GM20000 (cell line): ENCODE measurements around the gene CCNDBP1.
"Not testable (repeated sequence)": the region's sequence is repeated elsewhere in the genome, so short reads cannot be mapped to it uniquely, and the experiment has no call there.

Source experiments
- DNase-seq: peaks from one replicate; pipeline ENCODE4 v3.0.0; 2012; ENCODE audit warnings: low spot score
- TF ChIP-seq, protein P1 (sequence below): IDR thresholded peaks from 2 replicates; pipeline ENCODE4 v1.5.1; 2012; ENCODE audit warnings: mild to moderate bottlenecking, control low read depth; ENCODE audit errors: extremely low read depth, missing control alignments

Gene CCNDBP1

DNA sequence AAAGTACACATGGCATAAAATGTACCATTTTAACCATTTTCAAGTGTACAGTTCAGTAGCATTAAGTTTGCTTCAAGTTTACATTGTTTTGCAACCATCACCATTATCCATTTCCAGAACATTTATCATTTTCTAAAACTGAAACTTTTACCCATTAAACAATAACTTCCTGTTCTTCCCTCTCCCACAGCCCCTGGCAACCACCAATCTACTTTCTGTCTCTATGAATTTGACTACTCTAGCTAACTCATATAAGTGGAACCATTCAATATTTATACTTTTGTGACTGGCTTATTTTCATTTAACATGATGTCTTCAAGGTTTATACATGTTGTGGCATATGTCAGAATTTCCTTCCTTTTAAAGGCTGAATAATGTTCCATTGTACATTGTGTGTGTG lies 31.9 kb upstream of the CCNDBP1 start:
- no peak for DNase-seq
- TF ChIP-seq, protein P1, sequence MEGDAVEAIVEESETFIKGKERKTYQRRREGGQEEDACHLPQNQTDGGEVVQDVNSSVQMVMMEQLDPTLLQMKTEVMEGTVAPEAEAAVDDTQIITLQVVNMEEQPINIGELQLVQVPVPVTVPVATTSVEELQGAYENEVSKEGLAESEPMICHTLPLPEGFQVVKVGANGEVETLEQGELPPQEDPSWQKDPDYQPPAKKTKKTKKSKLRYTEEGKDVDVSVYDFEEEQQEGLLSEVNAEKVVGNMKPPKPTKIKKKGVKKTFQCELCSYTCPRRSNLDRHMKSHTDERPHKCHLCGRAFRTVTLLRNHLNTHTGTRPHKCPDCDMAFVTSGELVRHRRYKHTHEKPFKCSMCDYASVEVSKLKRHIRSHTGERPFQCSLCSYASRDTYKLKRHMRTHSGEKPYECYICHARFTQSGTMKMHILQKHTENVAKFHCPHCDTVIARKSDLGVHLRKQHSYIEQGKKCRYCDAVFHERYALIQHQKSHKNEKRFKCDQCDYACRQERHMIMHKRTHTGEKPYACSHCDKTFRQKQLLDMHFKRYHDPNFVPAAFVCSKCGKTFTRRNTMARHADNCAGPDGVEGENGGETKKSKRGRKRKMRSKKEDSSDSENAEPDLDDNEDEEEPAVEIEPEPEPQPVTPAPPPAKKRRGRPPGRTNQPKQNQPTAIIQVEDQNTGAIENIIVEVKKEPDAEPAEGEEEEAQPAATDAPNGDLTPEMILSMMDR: no peak

- TF ChIP-seq, protein P1: no peak
- no peak for DNase-seq
Measured at GRCh38 chr15:43165801-43166325, 19.3 kb upstream of the CCNDBP1 start.

- DNase-seq: not testable (repeated sequence)
Measured at GRCh38 chr15:43167261-43167660, 17.9 kb upstream of the CCNDBP1 start.

- DNase-seq: no peak
- TF ChIP-seq, protein P1: no peak
Measured at GRCh38 chr15:43168192-43169107, 16.8 kb upstream of the CCNDBP1 start.

DNA sequence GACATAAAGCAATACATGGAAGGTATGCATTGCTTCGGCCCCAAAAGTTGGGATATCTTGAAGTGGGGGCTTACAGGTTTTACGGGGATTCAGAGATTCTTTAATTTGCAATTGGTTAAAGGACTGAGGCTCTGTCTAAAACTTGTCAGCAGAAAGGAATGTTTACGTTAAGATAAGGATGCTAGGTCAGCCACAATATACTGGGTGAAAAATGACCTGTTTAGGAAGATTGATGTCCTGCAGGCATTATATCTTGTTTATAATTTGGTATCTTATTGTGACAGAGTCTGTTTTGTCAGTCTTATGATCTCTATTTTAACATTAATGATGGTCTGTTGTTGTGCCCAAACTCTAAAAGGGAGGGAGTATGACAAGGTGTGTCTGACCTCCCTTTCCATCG lies 15.3 kb upstream of the CCNDBP1 start:
- TF ChIP-seq, protein P1: no peak
- no peak for DNase-seq

DNA sequence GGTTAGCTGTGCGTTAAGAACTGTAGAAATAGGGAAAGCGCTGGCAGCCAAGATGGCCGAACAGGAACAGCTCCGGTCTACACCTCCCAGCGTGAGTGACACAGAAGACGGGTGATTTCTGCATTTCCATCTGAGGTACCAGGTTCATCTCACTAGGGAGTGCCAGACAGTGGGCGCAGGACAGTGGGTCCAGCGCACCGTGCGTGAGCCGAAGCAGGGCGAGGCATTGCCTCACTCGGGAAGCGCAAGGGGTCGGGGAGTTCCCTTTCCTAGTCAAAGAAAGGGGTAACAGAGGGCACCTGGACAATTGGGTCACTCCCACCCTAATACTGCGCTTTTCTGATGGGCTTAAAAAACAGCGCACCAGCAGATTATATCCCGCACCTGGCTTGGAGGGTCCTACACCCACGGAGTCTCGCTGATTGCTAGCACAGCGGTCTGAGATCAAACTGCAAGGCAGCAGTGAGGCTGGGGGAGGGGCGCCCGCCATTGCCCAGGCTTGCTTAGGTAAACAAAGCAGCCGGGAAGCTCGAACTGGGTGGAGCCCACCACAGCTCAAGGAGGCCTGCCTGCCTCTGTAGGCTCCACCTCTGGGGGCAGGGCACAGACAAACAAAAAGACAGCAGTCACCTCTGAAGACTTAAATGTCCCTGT lies 9.4 kb upstream of the CCNDBP1 start:
- DNase-seq: not testable (repeated sequence)

- not testable (repeated sequence) for DNase-seq
Measured at GRCh38 chr15:43177147-43177546, 8.1 kb upstream of the CCNDBP1 start.

GRCh38 chr15:43183270-43183669 lies 1.9 kb upstream of the CCNDBP1 start:
- no peak for DNase-seq
- TF ChIP-seq, protein P1: no peak
